ENCODE results near the gene SLC29A1. TPM values are rescaled to one million over a fixed set of nuclear protein-coding genes. Genes with fewer than 3 reads are reported as not detected.
A peak's percentile ranks its signal among the peaks of the same experiment; 100 is the strongest.

SLC29A1 gene
- total RNA-seq (2022) (90.1 and 92.8 TPM in 2 replicates), Bru-seq, nascent RNA (percentile 56 among the genes with signal in this experiment), BruChase-seq, experiment 1, labeled RNA remaining after a 6-hour chase (percentile 82 among the genes with signal in this experiment), BruChase-seq, experiment 2, labeled RNA remaining after a 2-hour chase (percentile 74 among the genes with signal in this experiment)
- long read RNA-seq, transcript SLC29A1-206 (13 exons, 2,183 nt), result major isoform, 67 of 214 reads
- long read RNA-seq, transcript SLC29A1-208 (13 exons, 2,326 nt), result minor isoform, 5 of 214 reads
- long read RNA-seq, transcript SLC29A1-209 (13 exons, 2,318 nt), result minor isoform, 22 of 214 reads
- long read RNA-seq, partial matches to known transcripts, result 11 of 214 reads
- long read RNA-seq, other reads (novel, unspliced or antisense), result 107 of 214 reads

DNA sequence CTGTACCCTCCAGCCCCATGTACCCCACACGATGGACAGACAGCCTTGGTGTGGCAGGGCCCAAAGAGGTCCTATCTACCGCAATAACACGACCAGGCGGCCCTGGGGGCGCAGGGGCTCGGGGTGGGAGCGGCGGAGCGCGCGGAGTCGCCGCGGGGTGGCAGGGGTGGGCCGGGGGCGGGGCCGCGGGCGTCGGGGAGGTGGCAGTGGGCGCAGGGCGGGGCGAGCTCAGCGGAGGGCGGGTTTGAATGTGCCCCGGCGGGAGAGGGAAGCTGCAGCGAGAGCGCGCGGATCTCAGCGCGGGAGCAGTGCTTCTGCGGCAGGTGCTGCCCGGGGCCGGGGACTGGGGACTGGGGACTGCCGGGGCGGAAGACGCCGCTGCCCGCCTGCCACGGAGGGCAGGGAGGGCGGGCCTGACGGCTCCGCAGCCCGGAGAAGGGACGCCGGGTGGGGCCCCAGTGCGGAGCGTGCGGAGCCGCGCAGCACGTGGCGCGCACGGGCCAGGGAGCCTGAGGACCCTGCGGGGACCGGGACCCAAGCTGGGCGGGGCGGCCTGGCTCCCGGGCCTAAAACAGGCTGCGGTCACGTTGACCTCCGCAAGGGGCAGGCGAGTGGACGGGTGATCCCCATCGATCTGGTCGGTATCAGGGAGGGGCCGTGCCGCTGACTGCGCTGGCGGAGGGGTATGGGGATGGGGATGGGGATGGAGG lies at the start of gene SLC29A1:
TSS of gene SLC29A1 (plus strand) at position 277 of the 710 bp plus-strand sequence. CDS start 3,719 bp downstream, outside the sequence.
- BruUV-seq (replicated peaks), result no TSS peak
- Mint-ChIP-seq H3K36me3 (ENCODE audit: insufficient read depth, unreplicated experiment) (peaks cover 35% of the 10 kb centered on the region), H3K27me3 (ENCODE audit: unreplicated experiment) (no peaks in the 10 kb centered on the region), H3K4me1 (ENCODE audit: low read depth, unreplicated experiment) (peaks cover 58% of the 10 kb centered on the region), H3K27ac (ENCODE audit: unreplicated experiment) (no peak within 1 kb of the TSS), H3K4me3 (ENCODE audit: low read depth, unreplicated experiment) (peak within 1 kb of the TSS; percentile 63), H3K9me3 (ENCODE audit: low read depth, unreplicated experiment) (no peaks in the 10 kb centered on the region)
- CTCF ChIA-PET, result interaction anchor here (0.5 to 2.7 kb wide), 8 partner anchors 12 to 1478 kb away, joined by 3 to 12 read pairs (median 6); partner anchors contain the start of genes HSP90AB1 and TBCC
- TF ChIP-seq, protein P1, sequence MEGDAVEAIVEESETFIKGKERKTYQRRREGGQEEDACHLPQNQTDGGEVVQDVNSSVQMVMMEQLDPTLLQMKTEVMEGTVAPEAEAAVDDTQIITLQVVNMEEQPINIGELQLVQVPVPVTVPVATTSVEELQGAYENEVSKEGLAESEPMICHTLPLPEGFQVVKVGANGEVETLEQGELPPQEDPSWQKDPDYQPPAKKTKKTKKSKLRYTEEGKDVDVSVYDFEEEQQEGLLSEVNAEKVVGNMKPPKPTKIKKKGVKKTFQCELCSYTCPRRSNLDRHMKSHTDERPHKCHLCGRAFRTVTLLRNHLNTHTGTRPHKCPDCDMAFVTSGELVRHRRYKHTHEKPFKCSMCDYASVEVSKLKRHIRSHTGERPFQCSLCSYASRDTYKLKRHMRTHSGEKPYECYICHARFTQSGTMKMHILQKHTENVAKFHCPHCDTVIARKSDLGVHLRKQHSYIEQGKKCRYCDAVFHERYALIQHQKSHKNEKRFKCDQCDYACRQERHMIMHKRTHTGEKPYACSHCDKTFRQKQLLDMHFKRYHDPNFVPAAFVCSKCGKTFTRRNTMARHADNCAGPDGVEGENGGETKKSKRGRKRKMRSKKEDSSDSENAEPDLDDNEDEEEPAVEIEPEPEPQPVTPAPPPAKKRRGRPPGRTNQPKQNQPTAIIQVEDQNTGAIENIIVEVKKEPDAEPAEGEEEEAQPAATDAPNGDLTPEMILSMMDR (IDR thresholded peaks at IDR 0.05; ENCODE audit: unreplicated experiment), result peak; percentile 68
- intact Hi-C loops (cut with micrococcal nuclease; ENCODE audit: unreplicated experiment), result no loop called here
- peak; percentile 91 for DNase-seq

DNA sequence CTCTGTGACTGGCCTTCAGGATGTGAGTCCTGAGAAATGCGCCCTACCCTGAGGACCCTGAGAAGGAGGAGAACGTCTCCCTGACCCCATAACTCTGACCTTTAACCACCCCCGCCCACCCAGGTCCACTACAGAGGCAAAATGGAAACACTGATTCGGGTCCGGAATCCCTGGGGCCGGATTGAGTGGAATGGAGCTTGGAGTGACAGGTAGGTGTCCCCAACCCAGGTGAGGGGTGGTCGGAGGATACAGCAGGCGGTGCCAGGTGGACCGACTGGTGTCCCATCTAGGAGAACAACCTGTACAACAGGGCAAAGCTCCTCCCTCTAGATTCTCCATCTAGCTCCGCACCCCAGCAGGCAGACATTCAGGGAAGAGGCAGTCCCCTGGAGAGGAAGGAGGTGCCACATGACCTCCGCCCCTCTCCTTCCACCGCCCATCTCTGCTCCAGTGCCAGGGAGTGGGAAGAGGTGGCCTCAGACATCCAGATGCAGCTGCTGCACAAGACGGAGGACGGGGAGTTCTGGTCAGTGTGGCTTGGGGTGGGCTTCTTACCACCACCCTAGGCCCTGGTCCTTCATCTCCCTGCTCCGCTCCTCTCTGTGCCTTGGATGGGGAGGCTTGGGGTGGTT lies 47.1 kb upstream of the SLC29A1 start:
- DNase-seq, result no peak
- intact Hi-C loops (cut with micrococcal nuclease; ENCODE audit: unreplicated experiment), result no loop called here
- CTCF ChIA-PET, result interaction anchor here (0.7 kb wide), 1 partner anchor 57 kb away, joined by 3 read pairs; no protein-coding TSS in a partner anchor
- H3K9me3 Mint-ChIP-seq (ENCODE audit: low read depth, unreplicated experiment), result no peaks in the 10 kb centered on the region
- TF ChIP-seq, protein P1 (IDR thresholded peaks at IDR 0.05; ENCODE audit: unreplicated experiment), result no peak
- no TSS peak for BruUV-seq (replicated peaks)
- peaks cover 22% of the 10 kb centered on the region for H3K4me1 Mint-ChIP-seq (ENCODE audit: low read depth, unreplicated experiment)
- no peak overlapping the region for H3K4me3 Mint-ChIP-seq (ENCODE audit: low read depth, unreplicated experiment)
- H3K27me3 Mint-ChIP-seq (ENCODE audit: unreplicated experiment), result peaks cover 28% of the 10 kb centered on the region
- no peak overlapping the region for H3K27ac Mint-ChIP-seq (ENCODE audit: unreplicated experiment)
- no peaks in the 10 kb centered on the region for H3K36me3 Mint-ChIP-seq (ENCODE audit: insufficient read depth, unreplicated experiment)

DNA sequence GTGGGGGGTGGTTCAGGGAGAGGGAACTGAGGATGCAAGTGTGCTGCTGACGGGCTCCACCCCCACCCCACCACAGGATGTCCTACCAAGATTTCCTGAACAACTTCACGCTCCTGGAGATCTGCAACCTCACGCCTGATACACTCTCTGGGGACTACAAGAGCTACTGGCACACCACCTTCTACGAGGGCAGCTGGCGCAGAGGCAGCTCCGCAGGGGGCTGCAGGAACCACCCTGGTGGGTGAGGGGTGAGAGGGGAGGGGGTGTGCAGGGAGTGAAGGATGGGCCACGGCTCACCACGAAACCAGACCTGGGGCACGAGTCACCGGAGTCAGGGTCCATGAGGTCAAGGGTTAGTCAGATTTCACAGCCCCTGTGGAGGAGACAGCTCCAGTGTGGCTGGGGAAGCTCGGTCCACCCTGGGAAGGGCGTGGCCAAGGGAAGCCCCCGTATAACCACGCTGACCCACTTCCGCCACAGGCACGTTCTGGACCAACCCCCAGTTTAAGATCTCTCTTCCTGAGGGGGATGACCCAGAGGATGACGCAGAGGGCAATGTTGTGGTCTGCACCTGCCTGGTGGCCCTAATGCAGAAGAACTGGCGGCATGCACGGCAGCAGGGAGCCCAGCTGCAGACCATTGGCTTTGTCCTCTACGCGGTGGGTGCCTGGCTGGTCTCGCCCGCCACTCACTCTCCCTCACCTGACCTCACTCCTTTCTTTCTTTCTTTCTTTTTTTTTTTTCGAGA lies 46.5 kb upstream of the SLC29A1 start:
- intact Hi-C loops (cut with micrococcal nuclease; ENCODE audit: unreplicated experiment), result no loop called here
- no peak for DNase-seq
- Mint-ChIP-seq H3K27ac (ENCODE audit: unreplicated experiment) (no peak overlapping the region), H3K36me3 (ENCODE audit: insufficient read depth, unreplicated experiment) (no peaks in the 10 kb centered on the region), H3K9me3 (ENCODE audit: low read depth, unreplicated experiment) (no peaks in the 10 kb centered on the region), H3K27me3 (ENCODE audit: unreplicated experiment) (peaks cover 21% of the 10 kb centered on the region), H3K4me3 (ENCODE audit: low read depth, unreplicated experiment) (no peak overlapping the region), H3K4me1 (ENCODE audit: low read depth, unreplicated experiment) (peaks cover 22% of the 10 kb centered on the region)
- TF ChIP-seq, protein P1 (IDR thresholded peaks at IDR 0.05; ENCODE audit: unreplicated experiment), result no peak
- BruUV-seq (replicated peaks), result no TSS peak
- CTCF ChIA-PET, result interaction anchor here (0.6 to 0.7 kb wide), 3 partner anchors 51 to 1231 kb away, joined by 3 read pairs; no protein-coding TSS in a partner anchor
